SK-N-MC (cell line): ENCODE results near the gene ADI1.

ENCODE experiments used
- EZH2 ChIP-seq: fragments of 200-600 bp; sonication (generic); IDR thresholded peaks from one replicate; pipeline ENCODE4 v1.6.1; 2017; ENCODE audit warnings: antibody characterized with exemption
- POLR2AphosphoS5 ChIP-seq: IDR thresholded peaks from 2 replicates; pipeline ENCODE4 v1.6.1; 2012; ENCODE audit warnings: mild to moderate bottlenecking, low read depth, low read length, borderline replicate concordance

- TF ChIP-seq EZH2 (no peak), POLR2AphosphoS5 (no peak)
Observed at GRCh38 chr2:3470166-3470651, 49.1 kb downstream of the ADI1 start.
